ENCODE measurements around the gene SYT7.
"Not testable (repeated sequence)": the region's sequence is repeated elsewhere in the genome, so short reads cannot be mapped to it uniquely, and the experiment has no call there.

Gene SYT7

GRCh38 chr11:61480994-61481335, 99.9 kb downstream of the SYT7 start:
- DNase-seq (ENCODE audit: low read depth in 3 of 3, low spot score in 1 of 3): no peak

GRCh38 chr11:61480261-61480993, 100.4 kb downstream of the SYT7 start:
- DNase-seq (ENCODE audit: low read depth in 3 of 3, low spot score in 1 of 3): no peak

- DNase-seq (ENCODE audit: low read depth in 3 of 3, low spot score in 1 of 3): not testable (repeated sequence)
Measured at GRCh38 chr11:61479360-61480058, 101.4 kb downstream of the SYT7 start.

- DNase-seq (ENCODE audit: low read depth in 3 of 3, low spot score in 1 of 3): peak in 2 of 3 donors; percentile 23 to 45
Measured at GRCh38 chr11:61477727-61478148, 103.1 kb downstream of the SYT7 start.

GRCh38 chr11:61477126-61477525, 103.8 kb downstream of the SYT7 start:
- DNase-seq (ENCODE audit: low read depth in 3 of 3, low spot score in 1 of 3): no peak

- no peak for DNase-seq (ENCODE audit: low read depth in 3 of 3, low spot score in 1 of 3)
Measured at GRCh38 chr11:61476371-61476770, 104.5 kb downstream of the SYT7 start.

- DNase-seq (ENCODE audit: low read depth in 3 of 3, low spot score in 1 of 3): no peak
Measured at GRCh38 chr11:61475433-61475832, 105.4 kb downstream of the SYT7 start.

- no peak for DNase-seq (ENCODE audit: low read depth in 3 of 3, low spot score in 1 of 3)
Measured at GRCh38 chr11:61474013-61474643, 106.7 kb downstream of the SYT7 start.

GRCh38 chr11:61473370-61474012, 107.4 kb downstream of the SYT7 start:
- no peak for DNase-seq (ENCODE audit: low read depth in 3 of 3, low spot score in 1 of 3)

- no peak for DNase-seq (ENCODE audit: low read depth in 3 of 3, low spot score in 1 of 3)
Measured at GRCh38 chr11:61472868-61473267, 108.0 kb downstream of the SYT7 start.

- no peak for DNase-seq (ENCODE audit: low read depth in 3 of 3, low spot score in 1 of 3)
Measured at GRCh38 chr11:61472282-61472681, 108.6 kb downstream of the SYT7 start.

GRCh38 chr11:61468002-61468401, 112.9 kb downstream of the SYT7 start:
- no peak for DNase-seq (ENCODE audit: low read depth in 3 of 3, low spot score in 1 of 3)

- not testable (repeated sequence) for DNase-seq (ENCODE audit: low read depth in 3 of 3, low spot score in 1 of 3)
Measured at GRCh38 chr11:61467602-61468001, 113.3 kb downstream of the SYT7 start.
